Fibroblast of skin of back (primary cell): ENCODE measurements around the gene IGSF9.

Experiments used
- DNase-seq: peaks from one replicate; pipeline ENCODE4 v3.0.0-alpha.2; 2013

The IGSF9 gene

GRCh38 chr1:159895836-159896545 is 49.4 kb downstream of the IGSF9 start:
- DNase-seq, result peak; percentile 34

DNA sequence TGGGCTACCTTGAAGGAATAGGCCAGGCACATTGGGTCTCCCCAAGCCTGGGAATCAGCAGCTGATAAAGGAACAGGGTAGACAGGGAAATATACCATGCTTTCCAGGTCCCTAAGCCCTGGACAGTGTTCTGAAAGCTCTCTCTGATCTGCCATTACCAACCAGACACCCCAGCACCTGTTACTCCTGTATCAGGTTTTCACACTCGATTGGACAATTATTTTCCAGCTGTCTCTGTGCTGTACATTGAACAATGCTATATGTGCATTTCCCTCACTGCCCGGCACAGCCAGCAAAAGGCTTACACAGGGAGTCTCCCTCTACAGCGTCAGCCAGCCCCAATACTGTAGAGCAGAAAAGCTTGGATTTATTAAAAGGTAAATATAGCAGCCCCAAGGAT is 50.1 kb downstream of the IGSF9 start:
- DNase-seq, result no peak

DNA sequence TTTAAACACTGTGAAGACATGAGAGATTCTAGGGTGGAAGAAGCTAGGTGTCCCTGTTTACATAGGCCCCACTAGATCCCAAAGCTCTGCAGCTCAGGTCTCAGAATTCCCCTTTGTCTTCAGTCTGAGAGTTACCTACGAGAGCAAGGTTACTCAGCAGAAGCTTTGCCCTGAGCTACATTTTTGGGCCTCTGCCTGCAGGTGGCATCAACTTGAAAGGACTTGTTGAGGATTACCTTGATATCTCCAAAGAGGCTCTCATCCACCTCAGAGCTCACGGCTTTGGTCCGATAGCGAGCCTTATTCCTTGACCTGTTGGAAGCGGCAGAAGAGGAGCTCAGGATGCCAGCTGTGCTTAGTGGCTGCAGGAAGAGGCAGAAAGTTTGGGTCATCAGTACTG is 52.5 kb downstream of the IGSF9 start:
- DNase-seq, result no peak

GRCh38 chr1:159891275-159892157 is 53.9 kb downstream of the IGSF9 start:
- DNase-seq, result peak; percentile 87

GRCh38 chr1:159890390-159890789 is 55.0 kb downstream of the IGSF9 start:
- no peak for DNase-seq

GRCh38 chr1:159889821-159890252 is 55.6 kb downstream of the IGSF9 start:
- peak; percentile 97 for DNase-seq

DNA sequence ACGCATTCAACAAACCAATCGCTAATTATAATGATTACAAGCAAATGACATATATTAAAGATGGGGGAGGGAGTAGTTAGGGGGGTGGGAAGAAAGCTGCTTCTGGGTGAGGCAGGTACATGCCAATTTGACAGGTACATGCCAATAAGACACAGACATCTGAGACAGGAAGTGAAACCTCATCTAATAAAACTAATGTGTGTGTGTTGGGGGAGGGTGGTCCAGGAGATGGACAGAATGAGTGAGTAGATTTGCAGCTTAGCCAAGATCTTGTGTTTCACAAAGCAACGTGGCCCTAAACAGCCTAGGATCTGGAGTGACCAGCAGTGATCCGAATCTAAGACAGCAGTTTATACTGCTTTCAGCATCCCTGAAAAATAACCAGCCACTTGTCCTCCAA is 56.2 kb downstream of the IGSF9 start:
- DNase-seq, result no peak

DNA sequence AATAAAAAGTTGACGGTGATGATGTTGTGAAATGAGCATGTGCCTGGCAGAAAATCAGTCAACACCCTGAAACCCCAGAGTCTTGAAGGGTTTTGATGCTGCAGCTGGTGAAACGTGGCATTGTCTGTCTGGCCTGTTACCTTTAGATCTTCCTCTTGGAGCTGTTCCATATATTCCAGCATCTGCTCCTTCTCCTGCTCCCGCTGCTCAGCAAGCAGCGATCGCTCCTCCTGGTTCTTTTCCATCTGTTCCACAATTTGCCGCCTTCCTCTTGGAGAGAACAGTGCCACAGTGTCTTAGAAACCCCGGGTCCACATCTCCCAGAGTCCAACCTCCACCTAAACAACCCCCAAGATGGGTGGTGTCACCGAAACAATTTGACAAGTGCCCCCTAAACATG is 61.1 kb downstream of the IGSF9 start:
- no peak for DNase-seq

DNA sequence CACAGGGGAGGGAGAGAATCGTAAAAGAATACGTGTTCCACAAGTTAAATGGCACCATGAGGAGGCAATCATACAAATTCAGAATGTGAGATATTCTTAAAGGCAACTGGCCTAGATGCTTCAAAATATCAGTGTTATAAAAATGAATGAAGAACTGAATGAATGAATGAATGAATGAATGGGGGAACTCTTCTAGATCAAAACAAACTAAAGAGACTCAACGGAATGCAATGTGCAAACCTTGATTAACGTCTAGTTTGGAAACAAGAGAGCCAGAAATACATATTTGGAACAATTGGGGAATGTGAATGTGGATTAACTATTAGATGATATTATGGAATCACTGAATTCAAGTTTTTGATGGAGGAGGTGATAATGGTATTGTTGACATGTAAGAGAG is 62.3 kb downstream of the IGSF9 start:
- DNase-seq, result no peak

DNA sequence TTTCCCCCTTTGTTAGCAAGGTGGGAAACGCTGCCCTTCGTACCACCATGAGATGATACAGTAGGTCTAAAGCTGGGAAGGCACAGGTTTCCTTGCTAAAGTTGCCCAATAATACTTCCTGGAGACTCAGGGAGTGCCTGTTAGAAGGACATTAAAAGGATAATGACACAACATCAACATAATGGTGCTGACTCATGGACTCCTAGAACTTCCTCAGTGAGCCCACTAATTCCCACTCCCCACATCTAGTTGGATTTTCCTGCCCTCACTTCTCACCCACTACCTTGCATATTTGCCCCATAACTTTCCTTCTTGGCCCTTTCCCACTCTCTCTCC is 62.9 kb downstream of the IGSF9 start:
- DNase-seq, result peak; percentile 45

- DNase-seq, result peak; percentile 94
Measured at GRCh38 chr1:159881622-159882526, 63.5 kb downstream of the IGSF9 start.

- DNase-seq, result no peak
Measured at GRCh38 chr1:159880430-159880829, 65.0 kb downstream of the IGSF9 start.

GRCh38 chr1:159879977-159880376 is 65.4 kb downstream of the IGSF9 start:
- peak; percentile 56 for DNase-seq

DNA sequence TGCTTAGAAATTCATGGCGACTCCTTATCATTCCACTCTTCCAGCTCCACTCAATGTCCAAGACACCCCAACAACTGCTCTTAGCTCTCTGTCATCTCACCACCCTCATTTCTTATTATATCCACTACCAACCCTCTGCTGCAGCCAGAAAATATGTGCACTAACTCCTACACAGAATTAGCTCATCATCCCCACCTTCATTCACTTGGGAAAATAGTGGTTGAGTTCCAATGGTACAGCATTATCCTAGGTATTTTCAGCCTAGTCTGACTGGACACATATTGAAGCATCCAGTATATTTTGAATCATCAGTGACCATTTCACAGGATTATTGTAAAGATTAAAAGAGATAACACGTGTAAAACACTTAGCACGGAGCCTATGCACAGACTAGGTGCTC is 66.3 kb downstream of the IGSF9 start:
- DNase-seq, result no peak

- no peak for DNase-seq
Measured at GRCh38 chr1:159877695-159878444, 67.5 kb downstream of the IGSF9 start.
